Parathyroid adenoma (tissue), 2 donors: ENCODE measurements around the gene PTEN.
A peak's percentile ranks its signal among the peaks of the same experiment; 100 is the strongest.
"Not testable (repeated sequence)": the region's sequence is repeated elsewhere in the genome, so short reads cannot be mapped to it uniquely, and the experiment has no call there.

Experiments used
- H2AFZ ChIP-seq: fragments of 300-600 bp; sonication (generic); one replicate; pipeline ENCODE4 v1.7.0; 2017; ENCODE audit warnings: antibody characterized with exemption, mild to moderate bottlenecking
- H3K27ac ChIP-seq: fragments of 300-600 bp; sonication (generic); one replicate; pipeline ENCODE4 v1.7.0; 2017
- H3K27me3 ChIP-seq: fragments of 300-600 bp; sonication (generic); one replicate; pipeline ENCODE4 v1.7.0; 2017; ENCODE audit warnings: low read length; ENCODE audit not compliant: control insufficient read depth, insufficient read depth
- H3K36me3 ChIP-seq: fragments of 300-600 bp; sonication (generic); one replicate; pipeline ENCODE4 v1.7.0; 2017; ENCODE audit warnings: low read length; ENCODE audit not compliant: control insufficient read depth, insufficient read depth
- H3K4me1 ChIP-seq: fragments of 300-600 bp; sonication (generic); one replicate; pipeline ENCODE4 v1.7.0; 2017; ENCODE audit warnings: control low read depth
- H3K4me2 ChIP-seq: fragments of 300-600 bp; sonication (generic); one replicate; pipeline ENCODE4 v1.7.0; 2017; ENCODE audit warnings: low read length
- H3K4me3 ChIP-seq: fragments of 300-600 bp; sonication (generic); one replicate; pipeline ENCODE4 v1.7.0; 2017; ENCODE audit warnings: low read depth, low read length
- H3K79me2 ChIP-seq: fragments of 300-600 bp; sonication (generic); one replicate; pipeline ENCODE4 v1.7.0; 2017; ENCODE audit warnings: control low read depth
- H3K9ac ChIP-seq: fragments of 300-600 bp; sonication (generic); one replicate; pipeline ENCODE4 v1.7.0; 2017; ENCODE audit warnings: mild to moderate bottlenecking
- H3K9me3 ChIP-seq: fragments of 300-600 bp; sonication (generic); one replicate; pipeline ENCODE4 v1.7.0; 2017; ENCODE audit warnings: low read length; ENCODE audit not compliant: control insufficient read depth
- CTCF ChIP-seq: fragments of 300-600 bp; sonication (generic); IDR thresholded peaks from one replicate; pipeline ENCODE4 v1.7.0; 2017; ENCODE audit warnings: antibody characterized with exemption, mild to moderate bottlenecking
- donor health status: primary hyperparathyroidism.

The PTEN gene

GRCh38 chr10:87868277-87868676 is 4.9 kb downstream of the PTEN start:
- H3K27me3 ChIP-seq = no peaks in the 10 kb centered on the region
- no peak overlapping the region for H3K9ac ChIP-seq
- peak overlapping the region; percentile 20 for H3K4me3 ChIP-seq
- H3K9me3 ChIP-seq = no peaks in the 10 kb centered on the region
- peaks cover 10% of the 10 kb centered on the region for H3K4me1 ChIP-seq
- no peak for TF ChIP-seq CTCF
- H3K4me2 ChIP-seq = no peak overlapping the region
- no peaks in the 10 kb centered on the region for H3K36me3 ChIP-seq
- peaks cover 34% of the 10 kb centered on the region for H3K79me2 ChIP-seq
- H3K27ac ChIP-seq = no peak overlapping the region
- H2AFZ ChIP-seq = no peak overlapping the region

- not testable (repeated sequence) for H3K27ac ChIP-seq, H3K9me3 ChIP-seq, H3K9ac ChIP-seq, H3K4me3 ChIP-seq, H3K27me3 ChIP-seq, H3K36me3 ChIP-seq, H2AFZ ChIP-seq, H3K4me2 ChIP-seq
- Histone ChIP-seq H3K4me1 (peaks cover 10% of the 10 kb centered on the region), H3K79me2 (peaks cover 38% of the 10 kb centered on the region)
Measured at GRCh38 chr10:87869139-87869538, 5.7 kb downstream of the PTEN start.

- Histone ChIP-seq H3K4me3 (no peak overlapping the region), H3K27ac (no peak overlapping the region), H3K79me2 (peaks cover 41% of the 10 kb centered on the region), H3K36me3 (no peaks in the 10 kb centered on the region), H3K4me1 (peaks cover 10% of the 10 kb centered on the region), H3K9me3 (no peaks in the 10 kb centered on the region), H3K4me2 (peak overlapping the region; percentile 4), H2AFZ (no peak overlapping the region), H3K27me3 (no peaks in the 10 kb centered on the region), H3K9ac (no peak overlapping the region)
- no peak for TF ChIP-seq CTCF
Measured at GRCh38 chr10:87869773-87870551, 6.5 kb downstream of the PTEN start.

- Histone ChIP-seq H3K79me2 (peaks cover 40% of the 10 kb centered on the region), H2AFZ (no peak overlapping the region), H3K9ac (no peak overlapping the region), H3K4me2 (no peak overlapping the region), H3K9me3 (no peaks in the 10 kb centered on the region), H3K4me1 (peaks cover 10% of the 10 kb centered on the region), H3K36me3 (no peaks in the 10 kb centered on the region), H3K27ac (no peak overlapping the region), H3K4me3 (no peak overlapping the region), H3K27me3 (no peaks in the 10 kb centered on the region)
- TF ChIP-seq CTCF = no peak
Measured at GRCh38 chr10:87872828-87873227, 9.4 kb downstream of the PTEN start.

- Histone ChIP-seq H3K4me2 (no peak overlapping the region), H3K4me1 (peaks cover 3% of the 10 kb centered on the region), H3K9ac (no peak overlapping the region), H3K27ac (no peak overlapping the region), H3K4me3 (no peak overlapping the region), H3K36me3 (no peaks in the 10 kb centered on the region), H2AFZ (no peak overlapping the region), H3K27me3 (no peaks in the 10 kb centered on the region), H3K9me3 (no peaks in the 10 kb centered on the region), H3K79me2 (peaks cover 42% of the 10 kb centered on the region)
- TF ChIP-seq CTCF = no peak
Measured at GRCh38 chr10:87873656-87874055, 10.2 kb downstream of the PTEN start.
